Lung (tissue), 12 donors: ENCODE measurements around the gene PSG1. TPM values are rescaled to one million over a fixed set of nuclear protein-coding genes. Genes with fewer than 3 reads are reported as not detected.
"Not testable (repeated sequence)": the region's sequence is repeated elsewhere in the genome, so short reads cannot be mapped to it uniquely, and the experiment has no call there.

Source experiments
- ATAC-seq: fragments of 200-7000 bp; cut with Tn5 transposase; one replicate; pipeline ENCODE4 v1.9.1; 2020; ENCODE audit warnings: moderate number of reproducible peaks; ENCODE audit not compliant: insufficient read depth, low FRiP score
- DNase-seq, 3 donors: peaks; one replicate each; pipeline ENCODE4 v3.0.0-alpha.2; 2013 to 2017
- H3K27ac ChIP-seq, 2 donors: one replicate each; pipeline ENCODE4 v1.5.1; 2013; ENCODE audit warnings: mild to moderate bottlenecking in 2 of 2, moderate library complexity in 2 of 2, control low read depth in 1 of 2, inconsistent platforms in 1 of 2, low read depth in 1 of 2, low read length in 1 of 2
- H3K27me3 ChIP-seq, 3 donors: one replicate each; pipeline ENCODE4 v1.5.1; 2013; ENCODE audit warnings: low read length in 2 of 3; ENCODE audit not compliant: control insufficient read depth in 3 of 3, insufficient read depth in 3 of 3
- H3K36me3 ChIP-seq, 4 donors: one replicate each; pipeline ENCODE4 v1.5.1; 2013; ENCODE audit warnings: low read length in 4 of 4, mild to moderate bottlenecking in 1 of 4, moderate library complexity in 1 of 4; ENCODE audit not compliant: control insufficient read depth in 4 of 4, insufficient read depth in 4 of 4
- H3K4me1 ChIP-seq, 5 donors: one replicate each; pipeline ENCODE4 v1.5.1; 2013; ENCODE audit warnings: low read length in 5 of 5, mild to moderate bottlenecking in 2 of 5, moderate library complexity in 1 of 5; ENCODE audit not compliant: control insufficient read depth in 5 of 5, insufficient read depth in 5 of 5
- H3K4me3 ChIP-seq: one replicate; pipeline ENCODE4 v1.5.1; 2013; ENCODE audit warnings: mild to moderate bottlenecking, control low read depth, moderate library complexity
- H3K9ac ChIP-seq, 2 donors: one replicate each; pipeline ENCODE4 v1.5.1; 2013; ENCODE audit warnings: low read length in 2 of 2, control low read depth in 1 of 2; ENCODE audit not compliant: insufficient read depth in 1 of 2
- H3K9me3 ChIP-seq, 4 donors: one replicate each; pipeline ENCODE4 v1.5.1; 2013; ENCODE audit warnings: low read length in 3 of 4, mild to moderate bottlenecking in 1 of 4, moderate library complexity in 1 of 4; ENCODE audit not compliant: control insufficient read depth in 4 of 4, insufficient read depth in 3 of 4
- CTCF ChIP-seq: IDR thresholded peaks from 2 replicates; pipeline ENCODE4 v1.5.1; 2012; ENCODE audit warnings: mild to moderate bottlenecking; ENCODE audit errors: control extremely low read depth, extremely low read depth
- WGBS, 2 donors: extraction: QIAGEN DNeasy Blood & Tissue Kit; methylation state at CpG; one replicate each; pipeline ENCODE4 v1.1.7; 2013; 5-methylcytosine and 5-hydroxymethylcytosine counted together
- polyA plus RNA-seq, 2 donors: library from polyadenylated mRNA; stranded (reverse); fragments of 200-250 nt; gene quantifications; one replicate each; pipeline ENCODE4 v1.2.1, GENCODE V29; 2013
- total RNA-seq, 2 donors: library from RNA; depleted of rRNA in 1 of 2; stranded (reverse); fragments of >200 nt in 1 of 2; gene quantifications; one replicate each; pipeline ENCODE4 v1.2.1, GENCODE V29; 2014 to 2021
- donor health status: control.
- donor health status: control.
- donor health status: Bipolar disorder and iron deficiency.
- donor health status: healthy.
- donor health status: DM: yes; HTN: yes; CAD: no.

The PSG1 gene
- total and polyA plus RNA-seq, 4 donors = not detected

GRCh38 chr19:42831221-42832019, 48.1 kb downstream of the PSG1 start:
- Histone ChIP-seq H3K9me3 (peaks cover 0 to 2% (median 0%) of the 10 kb centered on the region in 4 donors), H3K36me3 (no peaks in the 10 kb centered on the region), H3K4me1 (no peaks in the 10 kb centered on the region), H3K27me3 (no peaks in the 10 kb centered on the region), H3K27ac (no peak overlapping the region), H3K4me3 (no peak overlapping the region), H3K9ac (no peak overlapping the region)
- ATAC-seq (no peak), DNase-seq (no peak)
- WGBS, 2 donors = 39 to 74% methylated on average over 1 of the region's 1 CpG
- no peak for TF ChIP-seq CTCF

- WGBS, 2 donors = 75 to 92% methylated on average over 9 of the region's 9 CpGs
Observed at GRCh38 chr19:42821306-42821977, 58.1 kb downstream of the PSG1 start.

GRCh38 chr19:42819960-42820650, 59.4 kb downstream of the PSG1 start:
- H3K9me3 ChIP-seq, ATAC-seq, H3K27ac ChIP-seq, DNase-seq, H3K9ac ChIP-seq, H3K4me3 ChIP-seq, H3K36me3 ChIP-seq, H3K27me3 ChIP-seq, H3K4me1 ChIP-seq: not testable (repeated sequence)
- 81 to 83% methylated on average over 5 of the region's 5 CpGs for WGBS, 2 donors

More at GRCh38 chr19:42821306-42821977, 58.1 kb downstream of the PSG1 start:
- not testable (repeated sequence) for ATAC-seq, H3K27ac ChIP-seq, H3K36me3 ChIP-seq, H3K9ac ChIP-seq, H3K4me3 ChIP-seq, H3K4me1 ChIP-seq, H3K9me3 ChIP-seq, H3K27me3 ChIP-seq
- DNase-seq = peak in 1 of 3 donors; percentile 0

GRCh38 chr19:42816894-42817293, 62.6 kb downstream of the PSG1 start:
- no peaks in the 10 kb centered on the region for H3K27me3 ChIP-seq
- no peaks in the 10 kb centered on the region for H3K9me3 ChIP-seq
- no peak overlapping the region for H3K4me3 ChIP-seq
- no peaks in the 10 kb centered on the region for H3K4me1 ChIP-seq
- DNase-seq = no peak
- H3K9ac ChIP-seq = no peak overlapping the region
- H3K27ac ChIP-seq = no peak overlapping the region
- TF ChIP-seq CTCF = no peak
- H3K36me3 ChIP-seq = no peaks in the 10 kb centered on the region
- no peak for ATAC-seq

Other genes with a start within 250 kb of the PSG1 start
- gene PSG3, start 139.2 kb downstream of the PSG1 start, total RNA-seq = not detected
- gene PSG3, start 139.2 kb downstream of the PSG1 start, polyA plus RNA-seq = not detected
- not detected for gene PSG8, start 114.0 kb downstream of the PSG1 start, total RNA-seq
- gene PSG8, start 114.0 kb downstream of the PSG1 start, polyA plus RNA-seq = not detected
- not detected for gene PSG6, start 38.2 kb upstream of the PSG1 start, total RNA-seq
- not detected for gene PSG6, start 38.2 kb upstream of the PSG1 start, polyA plus RNA-seq
- gene PSG7, start 57.5 kb upstream of the PSG1 start, total RNA-seq = not detected
- not detected for gene PSG7, start 57.5 kb upstream of the PSG1 start, polyA plus RNA-seq
- not detected for gene PSG11, start 146.8 kb upstream of the PSG1 start, total RNA-seq
- not detected for gene PSG11, start 146.8 kb upstream of the PSG1 start, polyA plus RNA-seq
- gene PSG2, start 203.0 kb upstream of the PSG1 start, total RNA-seq = not detected
- gene PSG2, start 203.0 kb upstream of the PSG1 start, polyA plus RNA-seq = not detected